ENCODE measurements around the gene FAM168A. TPM values are rescaled to one million over a fixed set of nuclear protein-coding genes. Genes with fewer than 3 reads are reported as not detected.

Gene FAM168A
- total and polyA plus RNA-seq, 7 donors, result 5.3 to 28.6 (median 18.1) TPM

GRCh38 chr11:73465023-73465675, 132.8 kb downstream of the FAM168A start:
- Histone ChIP-seq H3K4me1 (peaks cover 66% of the 10 kb centered on the region), H3K4me3 (no peak overlapping the region), H3K27ac (peak overlapping the region; percentile 3), H3K27me3 (ENCODE audit: insufficient read depth in 3 of 3, low read length in 2 of 3) (no peaks in the 10 kb centered on the region), H3K36me3 (ENCODE audit: insufficient read depth in 1 of 2, low read depth in 1 of 2) (no peaks in the 10 kb centered on the region), H3K9me3 (no peaks in the 10 kb centered on the region)
- TF ChIP-seq, protein P1, sequence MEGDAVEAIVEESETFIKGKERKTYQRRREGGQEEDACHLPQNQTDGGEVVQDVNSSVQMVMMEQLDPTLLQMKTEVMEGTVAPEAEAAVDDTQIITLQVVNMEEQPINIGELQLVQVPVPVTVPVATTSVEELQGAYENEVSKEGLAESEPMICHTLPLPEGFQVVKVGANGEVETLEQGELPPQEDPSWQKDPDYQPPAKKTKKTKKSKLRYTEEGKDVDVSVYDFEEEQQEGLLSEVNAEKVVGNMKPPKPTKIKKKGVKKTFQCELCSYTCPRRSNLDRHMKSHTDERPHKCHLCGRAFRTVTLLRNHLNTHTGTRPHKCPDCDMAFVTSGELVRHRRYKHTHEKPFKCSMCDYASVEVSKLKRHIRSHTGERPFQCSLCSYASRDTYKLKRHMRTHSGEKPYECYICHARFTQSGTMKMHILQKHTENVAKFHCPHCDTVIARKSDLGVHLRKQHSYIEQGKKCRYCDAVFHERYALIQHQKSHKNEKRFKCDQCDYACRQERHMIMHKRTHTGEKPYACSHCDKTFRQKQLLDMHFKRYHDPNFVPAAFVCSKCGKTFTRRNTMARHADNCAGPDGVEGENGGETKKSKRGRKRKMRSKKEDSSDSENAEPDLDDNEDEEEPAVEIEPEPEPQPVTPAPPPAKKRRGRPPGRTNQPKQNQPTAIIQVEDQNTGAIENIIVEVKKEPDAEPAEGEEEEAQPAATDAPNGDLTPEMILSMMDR (IDR thresholded peaks at IDR 0.05), result no peak
- DNase-seq, result no peak
- peak in 2 of 4 donors; percentile 22 to 33 for ATAC-seq
- 48 to 77% (median 52%) methylated on average over 3 of the region's 3 CpGs for WGBS, 3 donors
- intact Hi-C loops (cut with DNase I), result no loop called here

DNA sequence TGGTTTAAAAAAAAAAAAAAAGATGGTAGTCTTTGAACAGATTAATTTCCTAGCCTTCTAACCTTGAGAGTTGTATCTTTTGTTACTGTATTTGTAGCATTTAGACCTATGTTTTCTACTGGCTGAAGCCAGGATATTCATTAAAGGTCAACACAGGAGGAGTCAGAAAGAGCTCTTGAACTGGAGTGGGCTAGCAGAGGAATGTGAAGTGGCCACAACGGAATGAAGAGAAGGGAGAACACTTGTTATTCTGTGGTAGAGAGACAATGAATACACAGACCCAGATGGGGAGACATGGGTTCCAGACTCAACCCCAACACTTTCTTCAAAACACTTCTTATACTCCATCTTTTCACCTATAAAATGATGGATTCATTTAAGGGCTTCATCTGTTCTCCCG, 133.6 kb downstream of the FAM168A start:
- Histone ChIP-seq H3K36me3 (ENCODE audit: insufficient read depth in 1 of 2, low read depth in 1 of 2) (no peaks in the 10 kb centered on the region), H3K27ac (no peak overlapping the region), H3K4me1 (peaks cover 58% of the 10 kb centered on the region), H3K4me3 (no peak overlapping the region), H3K27me3 (ENCODE audit: insufficient read depth in 3 of 3, low read length in 2 of 3) (no peaks in the 10 kb centered on the region), H3K9me3 (no peaks in the 10 kb centered on the region)
- TF ChIP-seq, protein P1 (IDR thresholded peaks at IDR 0.05), result no peak
- no peak for ATAC-seq
- intact Hi-C loops (cut with DNase I), result no loop called here
- WGBS, 3 donors, result 41 to 55% (median 54%) methylated on average over 2 of the region's 2 CpGs
- DNase-seq, result no peak

DNA sequence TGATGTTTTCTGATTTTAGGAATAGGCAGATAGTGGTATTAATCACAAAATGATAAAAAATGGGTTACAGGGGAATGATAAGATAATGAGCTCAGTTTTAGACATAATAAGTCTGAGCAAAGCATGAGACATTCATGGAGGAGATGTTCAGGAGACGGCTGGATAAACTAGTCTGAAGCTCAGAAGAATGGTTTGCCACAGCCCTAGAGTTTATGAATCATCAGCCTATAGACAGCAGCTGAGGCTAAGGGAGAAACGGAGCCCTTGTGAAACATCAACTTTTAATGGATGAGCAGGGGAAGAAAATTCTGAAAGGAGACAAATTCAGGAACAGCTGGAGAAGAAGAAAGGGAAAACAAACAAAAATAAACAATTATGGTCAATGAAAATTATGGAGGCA, 134.6 kb downstream of the FAM168A start:
- DNase-seq (no peak), ATAC-seq (no peak)
- Histone ChIP-seq H3K36me3 (ENCODE audit: insufficient read depth in 1 of 2, low read depth in 1 of 2) (no peaks in the 10 kb centered on the region), H3K27ac (no peak overlapping the region), H3K27me3 (ENCODE audit: insufficient read depth in 3 of 3, low read length in 2 of 3) (no peaks in the 10 kb centered on the region), H3K4me1 (peaks cover 48% of the 10 kb centered on the region), H3K4me3 (no peak overlapping the region), H3K9me3 (no peaks in the 10 kb centered on the region)
- TF ChIP-seq, protein P1 (IDR thresholded peaks at IDR 0.05), result no peak
- 87 to 96% (median 94%) methylated on average over 2 of the region's 2 CpGs for WGBS, 3 donors
- intact Hi-C loops (cut with DNase I), result no loop called here

GRCh38 chr11:73461964-73462363, 135.9 kb downstream of the FAM168A start:
- peaks cover 34% of the 10 kb centered on the region for H3K4me1 ChIP-seq
- no peaks in the 10 kb centered on the region for H3K36me3 ChIP-seq (ENCODE audit: insufficient read depth in 1 of 2, low read depth in 1 of 2)
- no peak for DNase-seq
- H3K9me3 ChIP-seq, result no peaks in the 10 kb centered on the region
- no peak overlapping the region for H3K4me3 ChIP-seq
- TF ChIP-seq, protein P1 (IDR thresholded peaks at IDR 0.05), result no peak
- intact Hi-C loops (cut with DNase I), result no loop called here
- WGBS, 3 donors, result 64 to 73% (median 72%) methylated on average over 3 of the region's 3 CpGs
- H3K27ac ChIP-seq, result no peak overlapping the region
- ATAC-seq, result no peak
- H3K27me3 ChIP-seq (ENCODE audit: insufficient read depth in 3 of 3, low read length in 2 of 3), result no peaks in the 10 kb centered on the region

GRCh38 chr11:73461335-73461840, 136.5 kb downstream of the FAM168A start:
- DNase-seq (no peak), ATAC-seq (peak in 1 of 4 donors; percentile 8)
- intact Hi-C loops (cut with DNase I), result no loop called here
- TF ChIP-seq, protein P1 (IDR thresholded peaks at IDR 0.05), result no peak
- Histone ChIP-seq H3K9me3 (no peaks in the 10 kb centered on the region), H3K4me3 (no peak overlapping the region), H3K4me1 (peaks cover 28% of the 10 kb centered on the region), H3K36me3 (ENCODE audit: insufficient read depth in 1 of 2, low read depth in 1 of 2) (no peaks in the 10 kb centered on the region), H3K27ac (no peak overlapping the region), H3K27me3 (ENCODE audit: insufficient read depth in 3 of 3, low read length in 2 of 3) (no peaks in the 10 kb centered on the region)
- 48 to 52% (median 51%) methylated on average over 2 of the region's 2 CpGs for WGBS, 3 donors
